Bronchial smooth muscle cell (primary cell): ENCODE results near the gene SVIL. TPM values are rescaled to one million over a fixed set of nuclear protein-coding genes. Genes with fewer than 3 reads are reported as not detected.

ENCODE experiments used
- total RNA-seq: library from RNA; depleted of rRNA; stranded (reverse); fragments of >200 nt; gene quantifications from 2 replicates; pipeline ENCODE4 v1.2.1, GENCODE V29; 2014

Gene SVIL, protein sequence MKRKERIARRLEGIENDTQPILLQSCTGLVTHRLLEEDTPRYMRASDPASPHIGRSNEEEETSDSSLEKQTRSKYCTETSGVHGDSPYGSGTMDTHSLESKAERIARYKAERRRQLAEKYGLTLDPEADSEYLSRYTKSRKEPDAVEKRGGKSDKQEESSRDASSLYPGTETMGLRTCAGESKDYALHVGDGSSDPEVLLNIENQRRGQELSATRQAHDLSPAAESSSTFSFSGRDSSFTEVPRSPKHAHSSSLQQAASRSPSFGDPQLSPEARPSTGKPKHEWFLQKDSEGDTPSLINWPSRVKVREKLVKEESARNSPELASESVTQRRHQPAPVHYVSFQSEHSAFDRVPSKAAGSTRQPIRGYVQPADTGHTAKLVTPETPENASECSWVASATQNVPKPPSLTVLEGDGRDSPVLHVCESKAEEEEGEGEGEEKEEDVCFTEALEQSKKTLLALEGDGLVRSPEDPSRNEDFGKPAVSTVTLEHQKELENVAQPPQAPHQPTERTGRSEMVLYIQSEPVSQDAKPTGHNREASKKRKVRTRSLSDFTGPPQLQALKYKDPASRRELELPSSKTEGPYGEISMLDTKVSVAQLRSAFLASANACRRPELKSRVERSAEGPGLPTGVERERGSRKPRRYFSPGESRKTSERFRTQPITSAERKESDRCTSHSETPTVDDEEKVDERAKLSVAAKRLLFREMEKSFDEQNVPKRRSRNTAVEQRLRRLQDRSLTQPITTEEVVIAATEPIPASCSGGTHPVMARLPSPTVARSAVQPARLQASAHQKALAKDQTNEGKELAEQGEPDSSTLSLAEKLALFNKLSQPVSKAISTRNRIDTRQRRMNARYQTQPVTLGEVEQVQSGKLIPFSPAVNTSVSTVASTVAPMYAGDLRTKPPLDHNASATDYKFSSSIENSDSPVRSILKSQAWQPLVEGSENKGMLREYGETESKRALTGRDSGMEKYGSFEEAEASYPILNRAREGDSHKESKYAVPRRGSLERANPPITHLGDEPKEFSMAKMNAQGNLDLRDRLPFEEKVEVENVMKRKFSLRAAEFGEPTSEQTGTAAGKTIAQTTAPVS (N-terminal part only)
- 122 and 178 TPM in 2 replicates for total RNA-seq

DNA sequence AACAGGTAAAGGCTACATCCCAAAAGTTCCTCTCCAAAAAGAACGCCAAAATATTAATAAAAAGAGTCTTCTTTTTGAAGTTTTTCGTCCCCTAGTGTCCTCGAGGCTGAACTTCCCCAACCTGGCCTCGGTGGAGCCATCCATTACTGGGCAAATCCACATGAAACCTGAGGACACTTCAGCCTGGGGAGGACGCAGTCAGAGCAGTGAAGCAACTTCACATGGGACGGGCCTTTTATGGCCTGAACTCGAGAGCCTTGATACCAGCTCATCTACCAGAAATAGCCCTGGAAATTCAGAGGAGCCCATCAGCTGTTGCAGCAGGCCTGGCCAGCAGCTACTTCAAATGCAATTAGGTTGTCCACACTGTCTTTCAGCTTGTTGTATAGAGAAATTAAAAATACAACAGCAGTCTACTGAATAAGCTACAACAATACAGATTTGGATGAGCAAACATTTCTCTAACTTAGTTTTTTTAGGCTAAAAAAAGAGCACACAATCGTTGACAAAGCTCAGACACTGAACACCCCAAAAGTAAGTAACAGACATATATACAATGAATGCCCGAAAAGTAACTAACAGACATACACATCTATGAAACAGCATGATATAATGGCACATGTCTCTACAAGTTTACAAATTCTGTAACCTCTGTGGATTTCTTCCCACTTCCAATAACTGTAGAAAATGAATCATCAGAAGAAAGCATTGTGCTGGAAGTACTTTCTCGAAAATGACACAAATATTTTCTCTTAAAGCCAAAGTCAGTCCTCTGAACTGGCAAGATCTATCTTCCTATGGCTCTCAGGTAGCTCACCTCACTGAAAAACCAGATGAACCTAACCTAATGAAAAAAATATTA lies at the start of gene SVIL:
Gene SVIL (minus strand): TSS at position 208 of the 862 bp plus-strand sequence. CDS start 79,913 bp downstream, outside the sequence.

